Glomerular endothelial cell (primary cell): ENCODE measurements around the gene LIPE. TPM values are rescaled to one million over a fixed set of nuclear protein-coding genes. Genes with fewer than 3 reads are reported as not detected.

Source experiments
- DNase-seq: peaks from one replicate; pipeline ENCODE4 v3.0.0-alpha.2; 2011; ENCODE audit warnings: low read depth, low spot score; ENCODE audit errors: extremely low read depth
- total RNA-seq: library from RNA; depleted of rRNA; stranded (reverse); fragments of >200 nt; gene quantifications from 2 replicates; pipeline ENCODE4 v1.2.3, GENCODE V29; 2015

Gene LIPE
- total RNA-seq, 1 donor from 2014 or later = 9.3 TPM

DNA sequence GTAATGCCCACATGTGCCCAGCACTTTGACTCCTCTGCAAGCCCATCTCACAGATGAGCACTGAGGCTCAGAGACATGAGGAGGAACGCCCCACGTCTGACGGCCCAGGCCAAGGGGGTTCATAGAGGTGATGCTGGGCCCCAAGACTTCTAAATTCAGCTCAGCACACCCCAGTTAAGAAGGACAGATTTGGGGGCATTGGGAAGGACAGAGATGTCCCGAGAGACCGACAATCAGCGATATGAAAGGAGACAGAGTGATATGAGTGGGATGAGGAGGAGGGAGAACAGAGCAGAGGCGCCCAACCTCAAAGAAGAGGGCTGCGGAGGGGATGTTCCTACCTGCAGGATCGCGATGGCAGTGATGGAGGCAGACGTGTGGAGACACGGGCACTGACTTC is 37.3 kb downstream of the LIPE start, which contains the start of gene CNFN:
CNFN (minus strand) TSS at position 399 of the 400 bp plus-strand sequence. CDS start 1,260 bp downstream, outside the sequence.
- no peak for DNase-seq

DNA sequence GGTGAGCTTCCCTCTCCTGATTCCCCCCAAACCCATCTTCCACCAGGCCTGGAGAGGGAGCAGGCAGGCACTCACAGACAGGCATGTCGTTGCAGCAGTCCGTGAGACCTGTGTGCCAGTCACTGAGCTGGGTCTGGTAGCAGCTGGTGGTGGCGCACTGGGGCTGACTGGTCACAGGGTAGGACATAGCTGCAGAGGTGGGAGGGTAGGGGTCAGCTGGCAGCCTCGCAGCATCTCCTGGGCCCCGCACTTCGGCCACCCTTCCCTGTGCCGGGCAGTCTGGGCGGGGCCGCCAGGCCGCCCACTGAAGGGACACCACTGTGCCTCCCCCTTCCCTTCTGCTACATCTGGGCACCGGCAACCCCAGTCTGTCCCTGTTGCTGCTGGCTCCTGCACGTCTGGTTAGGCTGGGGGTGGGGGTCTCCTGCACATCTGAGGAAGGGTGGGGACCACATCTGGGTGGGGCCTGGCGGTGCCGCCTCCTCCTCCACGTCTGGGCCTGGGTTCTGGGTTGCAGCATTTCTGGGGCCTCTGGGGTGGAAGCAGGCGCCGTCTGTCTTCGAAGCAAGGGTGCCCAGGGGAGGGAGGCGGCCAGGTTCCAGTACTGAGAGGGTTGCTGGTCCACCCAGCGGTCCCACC is 38.2 kb downstream of the LIPE start:
- DNase-seq = no peak

DNA sequence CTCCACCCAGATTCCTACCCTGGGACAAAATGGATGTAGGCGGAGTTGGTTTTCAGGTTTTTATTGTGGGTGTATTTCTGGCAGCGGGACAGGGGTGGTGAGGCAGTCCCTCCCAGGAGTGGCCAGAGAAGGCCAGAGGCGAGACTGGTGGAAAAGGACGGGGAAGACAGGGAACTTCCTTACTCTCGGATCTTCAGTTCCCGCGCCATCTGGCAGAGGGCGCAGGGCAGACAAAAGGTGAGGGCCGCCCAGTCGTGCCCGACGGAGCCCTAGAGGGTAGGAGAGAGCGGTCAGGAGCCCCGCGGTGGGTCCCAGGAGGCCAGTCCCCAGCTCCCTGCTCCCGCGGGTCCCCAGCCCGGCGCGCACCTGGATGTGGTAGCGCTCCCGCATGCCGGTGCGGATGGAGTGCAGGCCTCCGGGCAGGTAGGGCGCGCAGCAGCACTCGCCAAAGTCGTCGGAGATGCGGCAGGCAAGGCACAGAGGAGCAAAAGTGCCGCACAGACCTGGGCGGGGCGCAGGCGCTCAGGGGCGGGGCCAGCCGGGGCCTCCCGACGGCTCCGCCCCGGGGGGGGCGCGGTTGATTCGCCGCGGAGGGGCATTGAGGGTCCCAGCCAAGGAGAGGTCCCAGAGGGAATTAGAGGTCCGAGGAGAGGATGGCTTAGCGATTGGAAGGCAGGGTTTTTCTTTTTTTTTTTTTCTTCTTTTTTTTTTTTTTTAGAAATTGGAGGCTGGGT is 40.0 kb downstream of the LIPE start:
- no peak for DNase-seq

DNA sequence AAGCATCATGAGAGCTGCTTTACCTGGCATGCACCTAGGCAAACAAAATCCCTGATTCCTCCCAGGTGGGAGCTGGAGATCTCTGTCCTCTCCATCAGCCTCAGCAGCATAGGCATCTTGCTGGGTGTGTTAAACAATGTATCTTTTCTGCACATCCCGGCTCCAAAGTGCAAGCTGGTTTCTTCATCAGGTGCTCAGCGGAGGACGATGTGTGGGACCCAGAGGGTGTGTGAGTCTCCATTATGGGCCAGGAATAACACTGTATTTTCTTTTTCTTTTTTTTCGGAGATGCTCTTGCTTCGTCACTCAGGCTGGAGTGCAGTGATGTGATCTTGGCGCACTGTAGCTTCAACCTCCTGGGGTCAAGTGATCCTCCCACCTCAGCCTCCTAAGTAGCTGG is 47.0 kb downstream of the LIPE start:
- no peak for DNase-seq

DNA sequence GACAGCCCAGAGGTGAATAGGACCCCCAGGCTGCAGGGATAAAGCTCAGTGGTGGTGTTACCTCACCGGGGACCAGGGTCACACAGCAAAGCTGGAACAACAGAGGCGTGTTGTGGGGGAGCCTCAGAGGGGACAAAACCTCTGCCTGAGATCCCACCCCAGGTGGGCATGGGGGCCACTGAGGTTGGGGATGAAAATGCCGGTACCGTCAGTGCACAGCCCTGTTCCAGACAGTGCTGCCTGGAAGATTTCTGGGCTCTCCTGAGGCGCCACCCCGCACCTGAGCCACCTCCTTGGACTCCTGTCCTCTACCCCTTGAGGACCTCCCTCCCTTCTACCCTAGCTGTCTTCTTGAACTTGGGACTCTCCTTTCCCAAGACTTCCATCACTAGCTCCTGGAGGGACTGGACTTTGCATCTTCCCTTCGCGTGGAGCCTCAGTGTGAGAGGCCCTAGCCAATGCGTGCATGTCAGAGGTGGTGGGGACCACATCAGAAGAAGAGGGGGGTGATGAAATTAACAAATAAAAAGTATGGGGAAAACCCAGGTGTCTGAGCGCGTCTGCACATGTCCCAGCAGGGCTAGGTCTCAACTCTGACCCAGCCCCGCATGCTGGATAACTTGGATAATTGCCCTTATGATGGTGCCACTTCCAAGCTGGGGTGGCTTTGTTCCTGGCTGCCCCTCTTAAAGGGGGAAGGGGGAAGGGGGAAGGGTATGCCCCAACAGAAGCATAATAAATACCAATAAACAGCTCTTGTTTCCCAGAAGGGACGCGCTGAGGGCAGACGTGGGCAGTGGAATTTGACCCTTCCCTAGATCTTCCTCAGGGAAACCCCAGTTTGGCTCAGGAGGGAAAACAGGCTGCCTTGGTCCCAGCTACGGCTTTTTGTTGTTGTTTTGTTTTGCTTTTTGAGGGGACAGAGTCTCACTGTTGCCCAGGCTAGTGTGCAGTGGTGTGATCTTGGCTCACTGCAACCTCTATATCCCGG is 48.7 kb downstream of the LIPE start:
- no peak for DNase-seq

DNA sequence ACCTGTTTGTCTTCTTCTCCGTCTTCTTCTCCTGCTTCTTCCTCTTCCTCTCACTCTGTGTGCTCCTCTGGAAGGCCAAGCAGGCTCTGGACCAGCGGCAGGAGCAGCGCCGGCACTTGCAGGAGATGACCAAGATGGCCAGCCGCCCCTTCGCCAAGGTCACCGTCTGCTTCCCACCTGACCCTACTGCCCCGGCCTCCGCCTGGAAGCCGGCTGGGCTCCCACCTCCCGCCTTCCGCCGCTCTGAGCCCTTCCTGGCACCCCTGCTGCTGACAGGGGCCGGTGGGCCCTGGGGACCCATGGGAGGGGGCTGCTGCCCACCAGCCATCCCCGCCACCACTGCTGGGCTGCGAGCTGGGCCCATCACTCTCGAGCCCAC is 51.0 kb downstream of the LIPE start:
- no peak for DNase-seq

DNA sequence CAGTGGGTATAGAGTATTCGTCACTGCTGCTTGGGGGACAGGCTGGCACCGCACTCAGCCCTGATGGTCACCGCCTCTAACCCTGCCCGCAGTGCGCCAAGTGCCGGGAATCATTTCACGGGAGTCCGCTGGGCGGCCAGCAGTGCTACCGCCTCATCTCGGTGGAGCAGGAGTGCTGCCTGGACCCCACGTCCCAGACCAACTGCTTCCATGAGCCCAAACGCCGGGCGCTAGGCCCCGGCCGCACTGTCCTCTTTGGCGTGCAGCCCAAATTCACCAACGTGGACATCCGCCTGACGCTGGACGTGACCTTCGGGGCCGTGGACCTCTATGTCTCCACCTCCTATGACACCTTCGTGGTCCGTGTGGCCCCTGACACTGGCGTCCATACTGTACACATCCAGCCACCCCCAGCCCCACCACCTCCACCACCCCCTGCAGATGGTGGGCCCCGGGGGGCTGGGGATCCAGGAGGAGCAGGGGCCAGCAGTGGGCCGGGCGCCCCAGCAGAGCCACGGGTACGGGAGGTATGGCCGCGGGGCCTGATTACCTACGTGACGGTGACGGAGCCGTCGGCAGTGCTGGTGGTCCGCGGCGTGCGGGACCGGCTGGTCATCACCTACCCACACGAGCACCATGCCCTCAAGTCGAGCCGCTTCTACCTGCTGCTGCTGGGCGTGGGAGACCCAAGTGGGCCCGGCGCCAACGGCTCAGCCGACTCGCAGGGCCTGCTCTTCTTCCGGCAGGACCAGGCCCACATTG is 51.6 kb downstream of the LIPE start:
- no peak for DNase-seq

DNA sequence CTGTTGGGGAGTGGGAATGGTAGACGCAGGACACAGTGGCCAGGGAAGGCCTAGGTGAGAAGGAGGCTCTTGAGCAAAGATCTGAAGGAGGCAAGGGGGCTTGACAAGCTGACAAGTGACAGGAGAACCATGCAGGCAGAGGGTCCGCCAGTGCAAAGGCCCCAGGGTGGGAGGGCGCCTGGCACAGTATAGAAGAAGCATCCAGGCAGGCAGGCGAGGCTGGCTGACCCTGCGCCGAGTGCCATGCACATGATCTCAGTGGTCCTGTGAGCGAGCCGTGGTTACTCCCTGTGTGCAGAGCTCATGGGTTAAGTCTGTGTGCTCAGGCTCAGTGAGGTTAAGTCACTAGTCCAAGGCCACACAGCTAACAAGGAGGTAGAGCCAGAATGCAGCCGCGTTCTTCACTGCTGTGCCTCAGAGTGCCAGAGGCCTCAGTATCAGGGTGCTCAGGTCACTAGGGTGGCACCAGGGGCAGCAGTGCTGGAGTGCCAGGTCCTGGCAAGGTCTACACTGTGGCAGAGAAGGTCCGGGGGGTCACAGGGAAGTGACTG is 52.3 kb downstream of the LIPE start:
- no peak for DNase-seq

DNA sequence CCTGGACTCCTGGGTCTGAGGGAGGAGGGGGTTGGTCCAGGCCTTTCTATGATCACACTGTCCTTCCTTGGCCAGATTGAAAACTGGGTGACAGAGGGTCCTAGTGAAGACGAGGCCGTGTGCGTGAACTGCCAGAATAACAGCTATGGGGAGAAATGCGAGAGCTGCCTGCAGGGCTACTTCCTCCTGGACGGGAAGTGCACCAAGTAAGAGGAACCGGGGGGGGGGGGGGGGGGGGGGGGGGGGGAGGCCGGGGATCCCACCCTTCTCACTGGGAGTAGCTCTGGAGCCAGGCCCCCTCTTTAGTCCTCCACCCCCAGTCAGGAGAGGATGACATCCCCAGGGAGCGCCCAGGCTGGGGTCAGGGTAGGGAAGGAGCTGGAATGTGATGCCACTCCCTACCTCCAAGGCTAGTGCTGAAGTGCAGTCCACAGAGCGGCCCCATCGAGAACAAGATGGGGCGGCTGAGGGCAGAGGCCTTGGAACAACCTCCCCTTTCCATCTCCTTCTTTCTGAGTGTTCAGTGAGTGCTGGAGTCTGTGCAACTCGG is 56.5 kb downstream of the LIPE start:
- no peak for DNase-seq

DNA sequence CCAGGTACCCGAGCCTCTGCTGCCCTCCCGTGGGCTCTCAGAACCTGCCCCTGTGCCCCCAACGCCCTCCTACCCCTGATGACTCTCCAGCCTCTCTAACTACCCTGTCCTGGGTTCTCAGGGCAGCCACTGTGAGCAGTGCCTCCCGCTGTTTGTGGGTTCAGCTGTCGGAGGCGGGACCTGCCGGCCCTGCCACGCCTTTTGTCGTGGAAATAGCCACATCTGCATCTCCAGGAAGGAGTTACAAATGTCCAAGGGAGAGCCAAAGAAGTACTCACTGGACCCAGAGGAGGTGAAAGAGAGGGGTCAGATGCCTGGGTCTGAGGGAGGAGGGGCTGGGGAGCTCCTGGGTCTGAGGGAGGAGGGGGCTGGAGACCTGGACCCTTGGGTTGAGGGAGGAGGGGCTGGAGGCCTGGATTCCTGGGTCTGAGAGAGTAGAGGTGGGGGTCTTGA is 57.1 kb downstream of the LIPE start:
- DNase-seq = no peak

DNA sequence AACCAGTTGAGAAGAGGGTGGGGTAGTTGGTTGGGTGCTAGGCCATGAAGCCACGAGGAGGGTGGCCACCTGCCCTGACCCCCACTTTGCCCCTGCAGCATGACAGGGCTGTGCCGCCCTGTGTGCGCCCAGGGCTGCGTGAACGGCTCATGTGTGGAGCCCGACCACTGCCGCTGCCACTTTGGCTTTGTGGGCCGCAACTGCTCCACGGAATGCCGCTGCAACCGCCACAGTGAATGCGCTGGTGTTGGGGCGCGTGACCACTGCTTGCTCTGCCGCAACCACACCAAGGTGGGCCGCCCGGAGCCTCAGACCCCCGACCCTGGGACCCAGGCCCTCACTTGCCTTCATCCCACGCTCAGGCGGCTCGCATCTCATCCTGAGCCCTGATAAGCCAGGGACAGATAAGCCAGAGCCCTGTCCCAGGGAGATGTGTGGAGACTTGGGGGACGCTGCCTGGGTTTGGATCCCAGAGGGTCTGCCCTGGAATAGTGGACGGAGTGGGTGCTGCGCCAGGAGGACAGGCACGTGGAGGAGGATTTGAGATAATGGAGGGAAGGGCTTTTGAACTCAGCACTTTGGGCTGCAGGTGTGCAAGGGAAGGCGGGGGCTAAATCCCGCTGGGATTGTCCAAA is 57.6 kb downstream of the LIPE start:
- no peak for DNase-seq

DNA sequence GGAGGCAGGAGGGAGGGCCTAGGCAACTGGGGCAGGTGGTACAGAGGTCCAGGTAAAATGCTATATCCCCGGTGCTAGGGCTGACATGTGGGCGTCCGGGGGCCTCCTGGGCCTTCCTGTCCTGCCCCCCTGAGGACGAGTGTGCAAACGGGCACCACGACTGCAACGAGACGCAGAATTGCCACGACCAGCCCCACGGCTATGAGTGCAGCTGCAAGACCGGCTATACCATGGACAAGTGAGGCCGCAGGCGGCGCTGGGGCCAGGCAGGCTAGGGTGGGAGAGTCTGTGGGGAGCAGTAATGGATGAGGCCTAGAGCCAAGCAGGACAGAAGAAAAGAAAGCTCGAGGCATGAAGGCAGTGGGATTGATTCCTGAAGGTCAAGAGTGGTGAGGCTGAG is 58.4 kb downstream of the LIPE start:
- no peak for DNase-seq

DNA sequence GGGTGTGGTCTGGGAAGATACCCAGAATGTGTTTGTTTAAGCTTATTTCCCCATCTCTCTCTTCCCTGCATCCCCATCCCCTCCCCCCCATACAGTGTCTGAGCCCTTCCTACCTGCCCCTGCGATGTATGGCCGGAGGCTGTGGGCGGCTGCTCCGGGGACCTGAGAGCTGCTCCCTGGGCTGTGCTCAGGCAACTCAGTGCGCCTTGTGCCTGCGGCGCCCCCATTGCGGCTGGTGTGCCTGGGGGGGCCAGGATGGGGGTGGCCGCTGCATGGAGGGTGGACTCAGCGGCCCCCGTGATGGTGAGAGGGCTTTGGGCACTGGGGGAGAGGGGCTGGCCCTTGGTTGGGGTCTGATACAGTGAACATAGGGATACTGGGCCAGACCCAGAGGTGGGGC is 58.8 kb downstream of the LIPE start:
- DNase-seq = no peak

DNA sequence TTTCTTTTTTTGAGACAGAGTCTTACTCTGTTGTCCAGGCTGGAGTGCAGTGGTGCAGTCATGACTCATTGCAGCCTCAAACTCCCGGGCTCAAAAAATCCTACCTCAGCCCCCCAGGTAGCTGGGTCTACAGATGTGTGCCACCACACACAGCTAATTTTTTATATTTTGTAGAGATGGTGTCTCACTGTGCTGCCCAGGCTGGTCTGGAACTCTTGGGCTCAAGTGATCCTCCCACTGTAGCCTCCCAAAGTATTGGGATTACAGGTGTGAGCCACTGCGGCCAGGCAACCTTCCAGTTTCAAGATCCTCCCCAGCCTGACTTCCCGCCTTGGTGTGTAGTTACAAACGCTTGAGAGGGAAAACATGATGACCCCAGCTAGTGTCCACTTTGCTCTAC is 59.3 kb downstream of the LIPE start:
- no peak for DNase-seq

DNA sequence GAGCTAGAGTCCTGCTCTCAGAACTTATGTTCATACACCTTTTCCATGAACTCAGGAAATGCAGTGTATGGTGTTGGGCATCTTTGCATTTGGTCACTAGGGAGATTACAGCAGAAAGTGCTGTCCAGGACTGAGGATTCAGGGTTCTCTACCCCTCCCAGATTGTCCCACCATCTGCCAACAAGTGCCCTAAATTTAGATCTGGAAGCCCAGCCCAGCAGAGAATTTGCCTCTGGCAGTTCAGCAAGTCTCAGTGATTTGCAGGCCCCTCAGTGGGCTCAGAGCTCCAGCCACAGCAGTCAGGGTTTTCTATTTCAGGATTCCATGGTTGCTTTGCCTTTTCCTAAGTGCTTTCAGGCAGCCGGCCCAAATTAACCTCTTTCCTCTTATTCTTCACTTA is 60.5 kb downstream of the LIPE start:
- DNase-seq = no peak

DNA sequence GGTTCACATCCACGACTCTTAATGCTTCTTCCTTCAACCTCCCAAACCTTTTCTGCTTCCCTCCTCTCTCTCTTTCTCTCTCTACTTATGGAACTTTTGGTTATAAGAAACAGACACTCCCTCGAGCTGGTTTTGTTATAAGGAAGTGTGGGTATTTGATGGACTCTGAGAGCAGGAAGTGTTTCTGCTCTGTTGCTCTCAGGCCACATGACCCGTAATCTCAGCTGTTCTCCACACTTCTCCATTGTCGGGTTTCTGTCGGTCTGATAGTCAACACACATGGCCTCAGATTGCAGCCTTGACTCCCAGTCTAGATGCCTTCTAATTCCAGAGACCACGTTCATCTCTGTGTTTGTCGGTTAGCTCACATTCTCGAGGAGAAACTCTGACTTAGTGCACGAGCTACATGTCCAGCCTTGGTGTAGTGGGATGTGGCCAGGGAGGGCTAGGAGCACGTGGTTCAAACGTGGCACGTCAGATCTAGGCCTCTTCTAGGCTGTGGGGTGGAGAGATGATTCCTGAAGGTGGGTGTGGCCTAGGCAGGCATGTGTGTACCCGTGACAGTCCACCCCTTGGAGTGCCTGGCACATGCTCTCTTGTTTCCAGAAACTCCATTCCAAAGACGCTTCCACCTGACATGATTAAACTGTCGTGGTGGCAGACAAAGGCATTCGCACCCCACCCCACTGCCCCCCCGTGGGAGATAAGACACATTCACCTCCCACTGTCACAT is 63.4 kb downstream of the LIPE start:
- DNase-seq = no peak

DNA sequence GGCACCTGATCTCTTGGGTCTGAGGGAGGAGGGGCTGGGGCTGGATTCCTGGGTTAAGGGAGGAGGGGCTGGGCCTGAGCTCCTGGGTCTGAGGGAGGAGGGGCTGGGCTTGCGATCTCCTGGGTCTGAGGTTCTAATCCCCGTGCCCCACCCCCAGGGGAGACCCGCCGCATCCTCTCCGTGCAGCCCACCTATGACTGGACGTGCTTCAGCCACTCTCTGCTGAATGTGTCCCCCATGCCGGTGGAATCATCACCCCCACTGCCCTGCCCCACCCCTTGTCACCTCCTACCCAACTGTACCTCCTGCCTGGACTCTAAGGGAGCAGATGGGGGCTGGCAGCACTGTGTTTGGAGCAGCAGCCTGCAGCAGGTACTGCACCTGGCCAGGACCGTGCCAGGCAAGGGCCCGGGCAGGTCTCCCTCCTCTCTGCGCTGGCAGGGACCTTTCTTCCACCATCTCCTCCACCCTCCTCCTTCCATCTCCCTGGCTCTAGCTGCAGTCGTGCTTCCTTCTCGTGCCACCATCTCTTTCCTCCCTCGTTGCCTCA is 64.2 kb downstream of the LIPE start:
- DNase-seq = no peak

DNA sequence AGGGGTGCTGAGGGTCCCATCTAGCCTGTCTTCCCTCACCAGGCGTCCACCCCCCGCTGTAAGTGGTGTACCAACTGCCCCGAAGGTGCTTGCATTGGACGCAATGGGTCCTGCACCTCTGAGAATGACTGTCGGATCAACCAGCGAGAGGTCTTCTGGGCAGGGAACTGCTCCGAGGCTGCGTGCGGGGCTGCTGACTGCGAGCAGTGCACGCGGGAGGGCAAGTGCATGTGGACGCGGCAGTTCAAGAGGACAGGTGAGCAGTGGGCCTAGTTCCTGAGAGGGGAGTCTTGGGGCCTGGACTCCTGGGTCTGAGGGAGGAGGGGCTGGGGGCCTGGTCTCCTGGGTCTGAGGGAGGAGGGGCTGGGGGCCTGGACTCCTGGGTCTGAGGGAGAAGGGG is 64.8 kb downstream of the LIPE start:
- no peak for DNase-seq

DNA sequence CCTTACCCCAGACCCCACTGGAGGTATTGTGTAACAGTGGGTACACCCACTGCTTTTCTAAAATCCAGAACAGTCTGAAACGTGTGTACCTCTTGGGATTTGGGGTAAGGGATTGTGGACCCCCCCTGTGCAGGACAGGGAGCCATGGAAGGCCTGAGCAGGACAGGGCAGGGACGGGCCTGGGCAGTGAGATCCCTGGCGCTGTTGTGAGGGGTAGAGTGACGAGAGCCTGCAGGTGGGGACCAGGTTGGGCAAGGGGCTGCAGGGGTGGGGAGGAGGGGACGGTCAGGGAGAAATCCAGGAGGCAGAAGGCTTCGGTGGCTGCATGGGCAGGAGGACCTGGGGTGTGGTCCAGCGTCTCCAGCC is 65.7 kb downstream of the LIPE start:
- DNase-seq = no peak
